ENCODE data around the gene MINDY4.
A peak's percentile ranks its signal among the peaks of the same experiment; 100 is the strongest.

MINDY4 gene

DNA sequence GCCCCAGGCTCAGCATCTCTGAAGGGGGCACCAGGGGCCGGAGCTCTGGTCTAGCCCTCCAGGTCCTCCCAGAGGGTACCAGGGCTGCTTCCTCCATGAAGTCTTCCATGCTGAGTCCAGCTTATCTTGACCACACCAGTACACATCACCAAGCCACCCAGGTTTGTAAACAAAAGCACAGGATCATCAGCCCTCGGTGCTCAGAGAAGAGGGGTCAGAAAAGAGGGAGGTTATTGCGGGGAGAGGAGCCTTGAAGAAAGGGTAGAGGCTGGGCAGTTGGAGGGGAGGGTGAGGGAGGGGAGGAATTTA is 164.3 kb downstream of the MINDY4 start:
- Histone ChIP-seq H3K23ac (ENCODE audit: low read length) (no peak overlapping the region), H4K12ac (ENCODE audit: low read depth, low read length) (no peak overlapping the region), H2BK12ac (ENCODE audit: low read length) (no peak overlapping the region), H2BK5ac (ENCODE audit: low read depth, low read length, poor library complexity) (no peak overlapping the region), H3K36me3 (ENCODE audit: control insufficient read depth in 1 of 2, insufficient read depth in 2 of 2, low read length in 2 of 2) (no peaks in the 10 kb centered on the region), H3K4me1 (ENCODE audit: control insufficient read depth in 1 of 2, insufficient read depth in 2 of 2, low read length in 2 of 2) (peaks cover 18 to 19% of the 10 kb centered on the region in 2 experiments), H3K4ac (ENCODE audit: low read depth, low read length) (no peak overlapping the region), H3K27me3 (ENCODE audit: insufficient read depth, low read length) (no peaks in the 10 kb centered on the region), H3K14ac (ENCODE audit: low read length) (no peak overlapping the region), H3K4me2 (ENCODE audit: low read length) (no peak overlapping the region), H2BK120ac (ENCODE audit: insufficient read depth, low read length, poor library complexity) (no peak overlapping the region), H3K18ac (ENCODE audit: low read length) (no peak overlapping the region), H3K27ac (ENCODE audit: low read depth, low read length) (no peak overlapping the region), H3K79me1 (ENCODE audit: low read length) (peaks cover 15% of the 10 kb centered on the region), H3K9ac (ENCODE audit: low read length) (no peak overlapping the region), H4K91ac (ENCODE audit: low read depth, low read length) (no peak overlapping the region), H3K9me3 (ENCODE audit: insufficient read depth, low read depth, low read length) (no peaks in the 10 kb centered on the region), H2AFZ (ENCODE audit: insufficient read depth, low read length, poor library complexity) (no peak overlapping the region), H2AK5ac (ENCODE audit: low read length) (no peak overlapping the region), H3K4me3 (ENCODE audit: low read depth, low read length) (no peak overlapping the region), H3K79me2 (ENCODE audit: control insufficient read depth, insufficient read depth, low read length, poor library complexity) (no peaks in the 10 kb centered on the region), H4K8ac (ENCODE audit: low read depth, low read length) (no peak overlapping the region)
- no peak for DNase-seq
- no CpG with 5 or more reads among the region's 3 CpGs for WGBS (ENCODE audit: extremely low coverage, insufficient coverage, insufficient read length)

DNA sequence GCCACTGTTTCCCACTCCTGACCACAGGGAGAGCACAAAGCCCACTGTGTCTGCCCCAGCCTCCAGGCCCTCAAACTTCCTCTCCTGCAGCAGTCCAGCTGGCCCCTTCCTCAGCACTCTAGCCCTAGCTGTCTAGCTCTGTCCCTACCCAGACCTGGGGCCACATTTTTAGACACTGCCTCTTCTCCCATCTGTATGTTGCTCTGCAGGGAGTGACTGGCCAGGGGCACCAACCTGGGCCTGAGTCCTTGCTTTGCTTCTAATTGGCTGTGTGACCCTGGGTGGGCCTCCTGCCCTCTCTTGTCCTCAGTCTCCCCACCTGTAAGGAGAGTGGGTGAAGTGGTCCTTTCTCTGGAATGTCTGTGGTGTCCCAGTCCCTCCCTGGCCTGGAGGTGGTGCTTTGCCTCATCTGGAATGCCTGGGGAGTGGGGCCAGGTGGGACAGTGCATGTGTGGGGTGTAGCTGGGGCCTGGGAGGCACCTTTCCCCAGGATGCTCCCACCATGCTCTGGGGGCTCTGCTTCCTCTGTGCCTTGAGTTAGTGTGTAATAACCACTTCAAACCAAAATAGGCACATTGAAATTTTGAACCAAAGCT is 165.5 kb downstream of the MINDY4 start:
- H3K23ac ChIP-seq (ENCODE audit: low read length) = no peak overlapping the region
- no peak overlapping the region for H2BK5ac ChIP-seq (ENCODE audit: low read depth, low read length, poor library complexity)
- H2BK120ac ChIP-seq (ENCODE audit: insufficient read depth, low read length, poor library complexity) = no peak overlapping the region
- H4K91ac ChIP-seq (ENCODE audit: low read depth, low read length) = peak overlapping the region; percentile 20
- no peaks in the 10 kb centered on the region for H3K9me3 ChIP-seq (ENCODE audit: insufficient read depth, low read depth, low read length)
- H3K79me1 ChIP-seq (ENCODE audit: low read length) = peaks cover 10% of the 10 kb centered on the region
- no peak overlapping the region for H4K8ac ChIP-seq (ENCODE audit: low read depth, low read length)
- no peak overlapping the region for H3K18ac ChIP-seq (ENCODE audit: low read length)
- no peak overlapping the region for H2AK5ac ChIP-seq (ENCODE audit: low read length)
- DNase-seq = no peak
- no peaks in the 10 kb centered on the region for H3K79me2 ChIP-seq (ENCODE audit: control insufficient read depth, insufficient read depth, low read length, poor library complexity)
- H3K4me2 ChIP-seq (ENCODE audit: low read length) = no peak overlapping the region
- peak overlapping the region; percentile 43 for H2BK12ac ChIP-seq (ENCODE audit: low read length)
- no peak overlapping the region for H4K12ac ChIP-seq (ENCODE audit: low read depth, low read length)
- no peak overlapping the region for H3K9ac ChIP-seq (ENCODE audit: low read length)
- H3K14ac ChIP-seq (ENCODE audit: low read length) = no peak overlapping the region
- H3K27ac ChIP-seq (ENCODE audit: low read depth, low read length) = no peak overlapping the region
- no peak overlapping the region for H3K4me3 ChIP-seq (ENCODE audit: low read depth, low read length)
- no peaks in the 10 kb centered on the region for H3K27me3 ChIP-seq (ENCODE audit: insufficient read depth, low read length)
- H3K36me3 ChIP-seq (ENCODE audit: control insufficient read depth in 1 of 2, insufficient read depth in 2 of 2, low read length in 2 of 2) = no peaks in the 10 kb centered on the region
- no peak overlapping the region for H3K4ac ChIP-seq (ENCODE audit: low read depth, low read length)
- H2AFZ ChIP-seq (ENCODE audit: insufficient read depth, low read length, poor library complexity) = no peak overlapping the region
- peaks cover 8 to 9% of the 10 kb centered on the region in 2 experiments for H3K4me1 ChIP-seq (ENCODE audit: control insufficient read depth in 1 of 2, insufficient read depth in 2 of 2, low read length in 2 of 2)

DNA sequence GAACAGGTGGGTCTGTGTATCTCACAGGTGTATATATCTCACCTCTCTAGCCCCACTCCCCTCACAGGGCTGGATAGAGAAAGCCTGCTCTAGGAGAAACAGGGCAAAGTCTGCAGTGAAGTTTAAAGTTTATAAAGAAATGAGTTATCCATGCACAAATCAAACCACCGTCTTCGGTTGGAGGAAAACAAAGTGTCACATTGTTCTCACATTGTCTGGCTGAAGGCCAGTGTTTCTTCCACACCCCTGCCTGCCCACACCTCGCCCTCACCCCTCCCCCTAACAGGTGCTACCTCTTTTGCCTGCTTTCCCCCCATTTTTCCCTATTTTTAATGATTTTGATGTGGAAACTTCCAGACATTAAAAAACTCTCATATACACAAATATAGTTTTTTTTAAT is 166.2 kb downstream of the MINDY4 start:
- Histone ChIP-seq H2AFZ (ENCODE audit: insufficient read depth, low read length, poor library complexity) (no peak overlapping the region), H2BK12ac (ENCODE audit: low read length) (no peak overlapping the region), H3K18ac (ENCODE audit: low read length) (no peak overlapping the region), H3K27ac (ENCODE audit: low read depth, low read length) (no peak overlapping the region), H3K14ac (ENCODE audit: low read length) (no peak overlapping the region), H4K8ac (ENCODE audit: low read depth, low read length) (no peak overlapping the region), H3K27me3 (ENCODE audit: insufficient read depth, low read length) (no peaks in the 10 kb centered on the region), H3K23ac (ENCODE audit: low read length) (no peak overlapping the region), H2BK5ac (ENCODE audit: low read depth, low read length, poor library complexity) (no peak overlapping the region), H3K4me1 (ENCODE audit: control insufficient read depth in 1 of 2, insufficient read depth in 2 of 2, low read length in 2 of 2) (peaks cover 4 to 5% of the 10 kb centered on the region in 2 experiments), H4K12ac (ENCODE audit: low read depth, low read length) (no peak overlapping the region), H2BK120ac (ENCODE audit: insufficient read depth, low read length, poor library complexity) (no peak overlapping the region), H3K4me2 (ENCODE audit: low read length) (no peak overlapping the region), H2AK5ac (ENCODE audit: low read length) (no peak overlapping the region), H3K79me1 (ENCODE audit: low read length) (peaks cover 6% of the 10 kb centered on the region), H3K79me2 (ENCODE audit: control insufficient read depth, insufficient read depth, low read length, poor library complexity) (no peaks in the 10 kb centered on the region), H3K4ac (ENCODE audit: low read depth, low read length) (no peak overlapping the region), H4K91ac (ENCODE audit: low read depth, low read length) (no peak overlapping the region), H3K9me3 (ENCODE audit: insufficient read depth, low read depth, low read length) (no peaks in the 10 kb centered on the region), H3K9ac (ENCODE audit: low read length) (no peak overlapping the region), H3K4me3 (ENCODE audit: low read depth, low read length) (no peak overlapping the region), H3K36me3 (ENCODE audit: control insufficient read depth in 1 of 2, insufficient read depth in 2 of 2, low read length in 2 of 2) (no peaks in the 10 kb centered on the region)
- no CpG with 5 or more reads among the region's 3 CpGs for WGBS (ENCODE audit: extremely low coverage, insufficient coverage, insufficient read length)
- DNase-seq = no peak

DNA sequence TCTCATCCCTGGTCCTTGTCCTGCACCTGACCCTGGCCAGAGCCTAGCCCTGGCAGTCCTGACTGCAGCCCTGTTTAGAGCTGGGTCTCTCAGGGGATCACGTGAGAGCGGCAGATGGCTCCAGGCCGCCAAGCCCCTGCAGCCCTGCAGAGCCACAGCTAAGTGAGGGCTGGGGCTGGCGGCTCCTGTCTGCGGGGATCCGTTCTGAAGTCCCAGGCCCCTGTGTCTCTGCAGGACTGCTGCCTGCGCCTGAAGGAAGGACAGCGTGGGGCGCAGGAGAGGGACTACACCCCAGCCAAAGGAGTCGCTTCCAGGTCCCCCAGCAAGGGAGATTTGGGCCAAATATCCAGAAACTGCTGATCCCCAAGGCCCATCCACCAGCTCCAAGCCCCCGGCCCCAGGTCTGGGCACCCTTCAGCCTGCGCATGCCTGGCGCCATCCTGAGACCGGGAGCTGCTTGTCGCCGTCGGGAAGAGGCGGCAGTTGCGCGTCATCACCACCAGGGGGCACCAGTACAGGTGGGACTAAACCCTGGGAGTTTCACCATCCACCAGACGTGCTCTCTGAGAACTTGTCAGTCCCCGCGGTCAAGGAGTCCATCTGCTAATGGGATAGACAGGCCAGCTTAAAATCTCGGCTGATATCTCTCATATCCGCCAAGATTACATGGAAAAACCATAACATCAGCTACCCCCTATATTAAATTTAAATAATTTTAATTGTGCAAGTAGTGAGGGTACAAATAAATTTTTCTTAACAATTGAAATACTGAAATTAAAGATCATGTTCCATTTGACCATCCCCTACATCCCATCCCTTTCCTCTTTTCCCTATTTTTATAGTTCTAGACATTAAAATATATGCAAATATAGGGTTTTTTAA is 167.5 kb downstream of the MINDY4 start:
- no CpG with 5 or more reads among the region's 25 CpGs for WGBS (ENCODE audit: extremely low coverage, insufficient coverage, insufficient read length)
- peak overlapping the region; percentile 49 for H3K4me2 ChIP-seq (ENCODE audit: low read length)
- H2AFZ ChIP-seq (ENCODE audit: insufficient read depth, low read length, poor library complexity) = no peak overlapping the region
- H3K4me3 ChIP-seq (ENCODE audit: low read depth, low read length) = no peak overlapping the region
- no peaks in the 10 kb centered on the region for H3K36me3 ChIP-seq (ENCODE audit: control insufficient read depth in 1 of 2, insufficient read depth in 2 of 2, low read length in 2 of 2)
- DNase-seq = peak; percentile 75 to 91
- no peak overlapping the region for H3K4ac ChIP-seq (ENCODE audit: low read depth, low read length)
- H4K12ac ChIP-seq (ENCODE audit: low read depth, low read length) = no peak overlapping the region
- H2AK5ac ChIP-seq (ENCODE audit: low read length) = no peak overlapping the region
- no peak overlapping the region for H3K27ac ChIP-seq (ENCODE audit: low read depth, low read length)
- H2BK120ac ChIP-seq (ENCODE audit: insufficient read depth, low read length, poor library complexity) = no peak overlapping the region
- no peaks in the 10 kb centered on the region for H3K4me1 ChIP-seq (ENCODE audit: control insufficient read depth in 1 of 2, insufficient read depth in 2 of 2, low read length in 2 of 2)
- no peak overlapping the region for H2BK12ac ChIP-seq (ENCODE audit: low read length)
- H3K14ac ChIP-seq (ENCODE audit: low read length) = no peak overlapping the region
- H2BK5ac ChIP-seq (ENCODE audit: low read depth, low read length, poor library complexity) = no peak overlapping the region
- no peaks in the 10 kb centered on the region for H3K9me3 ChIP-seq (ENCODE audit: insufficient read depth, low read depth, low read length)
- no peak overlapping the region for H3K18ac ChIP-seq (ENCODE audit: low read length)
- no peak overlapping the region for H3K9ac ChIP-seq (ENCODE audit: low read length)
- peak overlapping the region; percentile 8 for H4K91ac ChIP-seq (ENCODE audit: low read depth, low read length)
- H3K79me1 ChIP-seq (ENCODE audit: low read length) = peaks cover 2% of the 10 kb centered on the region
- no peaks in the 10 kb centered on the region for H3K79me2 ChIP-seq (ENCODE audit: control insufficient read depth, insufficient read depth, low read length, poor library complexity)
- H3K27me3 ChIP-seq (ENCODE audit: insufficient read depth, low read length) = no peaks in the 10 kb centered on the region
- H3K23ac ChIP-seq (ENCODE audit: low read length) = no peak overlapping the region
- H4K8ac ChIP-seq (ENCODE audit: low read depth, low read length) = peak overlapping the region; percentile 3
